Retinal pigment epithelial cell (primary cell): Measurements from ENCODE around the gene GFRA1.

Experiments used
- DNase-seq: peaks from one replicate; pipeline ENCODE4 v3.0.0-alpha.2; 2010; ENCODE audit warnings: low read depth
- H3K4me3 ChIP-seq: 2 replicates; pipeline ENCODE4 v1.5.1; 2011; ENCODE audit warnings: mild to moderate bottlenecking, low read length, control low read depth, moderate library complexity
- CTCF ChIP-seq: conservative IDR thresholded peaks from 2 replicates; pipeline ENCODE4 v1.5.1; 2011; ENCODE audit warnings: low read depth, low read length, control low read depth, inconsistent platforms

GFRA1 gene

DNA sequence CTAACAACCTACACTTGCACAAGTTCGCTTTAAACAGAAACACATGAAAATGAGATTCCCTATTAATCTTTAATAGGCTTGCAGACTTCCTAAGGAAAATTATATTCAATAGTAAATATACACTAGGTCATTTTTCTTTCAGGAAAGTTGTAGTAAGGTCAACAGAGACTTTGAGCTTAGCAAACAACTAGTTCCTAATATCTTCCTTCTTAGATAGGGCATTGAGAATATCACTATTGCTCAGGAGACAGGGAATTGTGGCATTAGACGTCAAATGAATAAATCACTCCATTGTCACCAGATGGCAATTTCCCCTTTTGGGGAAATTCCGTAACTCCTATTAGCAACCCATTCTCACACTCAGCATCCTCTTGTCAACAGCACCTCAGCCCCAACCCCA lies 164.9 kb downstream of the GFRA1 start:
- H3K4me3 ChIP-seq = no peak overlapping the region
- DNase-seq = no peak
- TF ChIP-seq CTCF = no peak

- TF ChIP-seq CTCF = no peak
Observed at GRCh38 chr10:116106611-116107010, 166.4 kb downstream of the GFRA1 start.

GRCh38 chr10:116105264-116105663 lies 167.7 kb downstream of the GFRA1 start:
- TF ChIP-seq CTCF = no peak
- DNase-seq = no peak
- H3K4me3 ChIP-seq = no peak overlapping the region

More at GRCh38 chr10:116106611-116107010, 166.4 kb downstream of the GFRA1 start:
- DNase-seq = no peak
- no peak overlapping the region for H3K4me3 ChIP-seq

DNA sequence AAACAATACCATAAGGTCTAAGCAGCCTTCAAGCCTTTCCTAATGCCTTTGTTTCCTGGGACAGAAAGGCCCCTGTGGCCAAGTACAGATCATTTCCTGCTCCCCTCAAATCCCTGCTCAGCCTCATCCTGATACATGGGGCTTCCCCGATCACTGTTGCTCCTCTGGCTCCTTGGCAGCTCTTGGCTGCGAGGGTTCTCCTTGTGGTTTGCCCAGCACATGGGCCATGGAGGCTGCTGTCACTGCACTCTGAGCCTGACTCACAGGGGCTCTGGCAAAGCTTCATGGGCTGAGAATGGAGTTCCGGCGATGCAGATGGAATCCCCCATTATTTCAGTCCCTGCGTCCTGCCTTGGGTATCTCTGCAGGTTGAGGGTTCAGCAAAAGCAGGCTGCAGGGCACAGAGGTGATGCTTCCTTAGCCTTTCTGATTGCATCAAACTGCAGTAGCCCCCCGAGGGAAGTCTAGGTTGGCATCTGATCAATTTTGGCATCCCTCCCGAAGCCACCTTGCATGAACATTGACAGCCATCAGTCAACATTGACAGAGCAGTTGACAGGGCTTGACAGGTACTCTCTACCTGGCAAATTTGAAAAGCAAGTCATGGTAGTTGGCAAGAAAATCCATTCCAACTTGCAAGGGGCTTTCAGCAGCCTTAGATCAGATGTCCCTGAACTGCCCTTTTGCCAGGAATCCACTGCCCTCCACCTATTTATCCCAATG lies 168.6 kb downstream of the GFRA1 start:
- TF ChIP-seq CTCF = no peak
- no peak overlapping the region for H3K4me3 ChIP-seq
- DNase-seq = no peak

- DNase-seq = no peak
- H3K4me3 ChIP-seq = no peak overlapping the region
- no peak for TF ChIP-seq CTCF
Observed at GRCh38 chr10:116103668-116104067, 169.3 kb downstream of the GFRA1 start.

DNA sequence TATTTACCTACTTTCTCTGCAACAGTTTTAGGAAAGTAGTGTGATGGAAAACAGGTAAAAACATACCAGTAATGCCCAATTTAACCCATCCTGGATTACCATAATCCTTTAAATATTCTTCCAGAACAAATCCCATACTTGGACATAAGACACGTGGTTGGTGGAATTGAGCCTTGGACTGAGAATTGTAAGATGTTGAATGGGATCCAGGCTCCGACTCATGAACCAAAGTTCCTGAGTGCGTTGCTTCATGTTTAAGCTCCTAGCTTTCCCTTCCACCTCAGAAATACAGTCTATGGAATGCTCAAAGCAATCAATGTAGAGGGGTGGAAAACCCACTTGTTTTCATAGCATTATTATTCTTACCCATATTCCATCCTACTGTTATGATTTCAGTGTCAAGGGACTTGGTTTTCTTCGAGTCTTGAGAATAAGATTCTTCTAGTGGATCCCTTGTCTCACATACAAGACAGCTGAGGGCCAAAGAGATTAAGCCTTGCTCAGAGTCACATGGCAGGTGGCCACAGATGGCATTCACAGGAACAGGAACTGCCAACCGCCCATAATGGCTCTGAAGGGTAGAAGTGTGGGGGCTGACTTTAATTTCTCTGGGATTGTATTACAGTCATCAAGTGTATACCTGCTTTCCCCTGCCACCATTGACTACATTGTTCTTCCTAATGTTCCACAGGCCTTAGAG lies 171.2 kb downstream of the GFRA1 start:
- DNase-seq = no peak
- H3K4me3 ChIP-seq = no peak overlapping the region
- no peak for TF ChIP-seq CTCF

GRCh38 chr10:116100984-116101383 lies 172.0 kb downstream of the GFRA1 start:
- TF ChIP-seq CTCF = no peak
- H3K4me3 ChIP-seq = no peak overlapping the region
- DNase-seq = no peak
